Gastrocnemius medialis (tissue), 4 donors: Measurements from ENCODE around the gene TTLL7. TPM values are rescaled to one million over a fixed set of nuclear protein-coding genes. Genes with fewer than 3 reads are reported as not detected.
"Not testable (repeated sequence)": the region's sequence is repeated elsewhere in the genome, so short reads cannot be mapped to it uniquely, and the experiment has no call there.

ENCODE experiments used
- ATAC-seq, 2 donors: fragments of 150-250 bp; one replicate each; pipeline ENCODE4 v1.9.1; 2016
- DNase-seq, 2 donors: peaks; one replicate each; pipeline ENCODE4 v3.0.0-alpha.2; 2019
- H3K27ac ChIP-seq, 4 donors: fragments of 200-600 bp; sonication (generic); 1 replicate in 1 of 4; 2 replicates in 3 of 4; pipeline ENCODE4 v1.5.1; 2016 to 2018; ENCODE audit warnings: mild to moderate bottlenecking in 2 of 4, moderate library complexity in 1 of 4
- H3K27me3 ChIP-seq, 3 donors: fragments of 200-600 bp; sonication (generic) in 2 of 3; 1 replicate in 1 of 3; 2 replicates in 2 of 3; pipeline versions ENCODE4 v1.5.1 to v1.6.0; 2016 to 2019; ENCODE audit warnings: mild to moderate bottlenecking in 1 of 3, moderate library complexity in 1 of 3
- H3K36me3 ChIP-seq, 2 donors: fragments of 200-600 bp; sonication (generic) in 1 of 2; one replicate each; pipeline ENCODE4 v1.5.1; 2017 to 2018
- H3K4me1 ChIP-seq, 2 donors: fragments of 200-600 bp; sonication (generic) in 1 of 2; one replicate each; pipeline ENCODE4 v1.5.1; 2016 to 2017; ENCODE audit warnings: mild to moderate bottlenecking in 2 of 2
- H3K4me3 ChIP-seq, 4 donors: fragments of 200-600 bp; sonication (generic) in 3 of 4; 1 replicate in 1 of 4; 2 replicates in 3 of 4; pipeline ENCODE4 v1.5.1; 2016 to 2019; ENCODE audit warnings: mild to moderate bottlenecking in 2 of 4
- H3K9me3 ChIP-seq, 3 donors: fragments of 200-600 bp; sonication (generic) in 2 of 3; 1 replicate in 1 of 3; 2 replicates in 2 of 3; pipeline ENCODE4 v1.5.1; 2016 to 2019
- CTCF ChIP-seq, 5 experiments: fragments of 450-650 bp in 3 of 5; fragments of 200-600 bp in 2 of 5; sonication (generic) in 2 of 5; IDR thresholded peaks in 4 of 5; conservative IDR thresholded peaks in 1 of 5; 1 replicate in 4 of 5; 2 replicates in 1 of 5; pipeline ENCODE4 v1.5.1; 2016 to 2019; ENCODE audit warnings: antibody characterized with exemption in 5 of 5, mild to moderate bottlenecking in 3 of 5, moderate library complexity in 3 of 5
- POLR2A ChIP-seq, 2 donors: fragments of 450-650 bp; IDR thresholded peaks; one replicate each; pipeline ENCODE4 v1.6.1; 2017; ENCODE audit warnings: antibody characterized with exemption in 2 of 2, mild to moderate bottlenecking in 2 of 2, moderate library complexity in 2 of 2
- in situ Hi-C, 4 donors: fragments of 200-750 bp; cut with MboI; loops; one replicate each; pipeline versions ENCODE4 v1.15.0 to v1.8.0; 2017; ENCODE audit warnings: low sequenced_read_pairs in 4 of 4
- intact Hi-C: fragments of 100-400 bp; cut with DNase I; formaldehyde crosslinking; loops from one replicate; pipeline ENCODE4 v1.15.1; 2023; ENCODE audit warnings: low total_unique reads
- total RNA-seq, 4 donors: library from RNA; depleted of rRNA; stranded (reverse); fragments of >200 nt; gene quantifications; one replicate each; pipeline versions ENCODE4 v1.1.0 to v1.2.3, GENCODE V29; 2016

TTLL7 gene
- total RNA-seq, 4 donors from 2014 or later, result 8.2 to 22.9 (median 12.3) TPM

- Histone ChIP-seq H3K27me3 (no peaks in the 10 kb centered on the region), H3K4me3 (no peak overlapping the region), H3K4me1 (no peaks in the 10 kb centered on the region), H3K9me3 (no peaks in the 10 kb centered on the region), H3K36me3 (peaks cover 0 to 24% of the 10 kb centered on the region in 2 donors), H3K27ac (no peak overlapping the region)
- in situ Hi-C loops (loop anchor here (10.0 to 25.0 kb wide), 3 partner anchors 205 to 842 kb away; no protein-coding TSS in a partner anchor), intact Hi-C loops (no loop called here)
- DNase-seq (no peak), ATAC-seq (no peak)
- TF ChIP-seq POLR2A (IDR thresholded peaks at IDR 0.05) (no peak), CTCF (IDR thresholded peaks at IDR 0.05 in 4 of 5, conservative IDR thresholded peaks at IDR 0.05 in 1 of 5) (no peak)
Measured at GRCh38 chr1:83919872-83920271, 79.1 kb downstream of the TTLL7 start.

- ATAC-seq, result no peak
- no peak for TF ChIP-seq POLR2A (IDR thresholded peaks at IDR 0.05)
- TF ChIP-seq CTCF (IDR thresholded peaks at IDR 0.05 in 4 of 5, conservative IDR thresholded peaks at IDR 0.05 in 1 of 5), result no peak
- intact Hi-C loops, result no loop called here
- in situ Hi-C loops, result loop anchor here in 3 of 4 donors (25.0 kb wide), 2 partner anchors 519 to 844 kb away; no protein-coding TSS in a partner anchor
- no peaks in the 10 kb centered on the region for H3K27me3 ChIP-seq
- no peaks in the 10 kb centered on the region for H3K4me1 ChIP-seq
- H3K36me3 ChIP-seq, result peaks cover 0 to 24% of the 10 kb centered on the region in 2 donors
- no peak for DNase-seq
- no peaks in the 10 kb centered on the region for H3K9me3 ChIP-seq
- H3K27ac ChIP-seq, result no peak overlapping the region
- H3K4me3 ChIP-seq, result no peak overlapping the region
Measured at GRCh38 chr1:83918688-83919285, 80.1 kb downstream of the TTLL7 start.

GRCh38 chr1:83917959-83918358 lies 81.0 kb downstream of the TTLL7 start:
- peaks cover 0 to 24% of the 10 kb centered on the region in 2 donors for H3K36me3 ChIP-seq
- DNase-seq (no peak), ATAC-seq (no peak)
- no peaks in the 10 kb centered on the region for H3K27me3 ChIP-seq
- H3K27ac ChIP-seq, result no peak overlapping the region
- in situ Hi-C loops (loop anchor here in 3 of 4 donors (25.0 kb wide), 2 partner anchors 519 to 844 kb away; no protein-coding TSS in a partner anchor), intact Hi-C loops (no loop called here)
- H3K9me3 ChIP-seq, result no peaks in the 10 kb centered on the region
- H3K4me3 ChIP-seq, result no peak overlapping the region
- TF ChIP-seq CTCF (IDR thresholded peaks at IDR 0.05 in 4 of 5, conservative IDR thresholded peaks at IDR 0.05 in 1 of 5), result no peak
- no peak for TF ChIP-seq POLR2A (IDR thresholded peaks at IDR 0.05)
- no peaks in the 10 kb centered on the region for H3K4me1 ChIP-seq

GRCh38 chr1:83916094-83916493 lies 82.8 kb downstream of the TTLL7 start:
- H3K4me1 ChIP-seq, H3K27me3 ChIP-seq, H3K4me3 ChIP-seq, ATAC-seq, intact Hi-C loops, H3K9me3 ChIP-seq, H3K27ac ChIP-seq, DNase-seq: not testable (repeated sequence)
- in situ Hi-C loops, result loop anchor here in 3 of 4 donors (25.0 kb wide), 2 partner anchors 521 to 846 kb away; no protein-coding TSS in a partner anchor
- peaks cover 0 to 24% of the 10 kb centered on the region in 2 donors for H3K36me3 ChIP-seq

GRCh38 chr1:83912876-83913275 lies 86.1 kb downstream of the TTLL7 start:
- TF ChIP-seq CTCF (IDR thresholded peaks at IDR 0.05 in 4 of 5, conservative IDR thresholded peaks at IDR 0.05 in 1 of 5) (no peak), POLR2A (IDR thresholded peaks at IDR 0.05) (no peak)

More at GRCh38 chr1:83912876-83913275, 86.1 kb downstream of the TTLL7 start:
- Histone ChIP-seq H3K4me1 (no peaks in the 10 kb centered on the region), H3K27ac (no peak overlapping the region), H3K4me3 (no peak overlapping the region), H3K9me3 (no peaks in the 10 kb centered on the region), H3K36me3 (peaks cover 0 to 12% of the 10 kb centered on the region in 2 donors), H3K27me3 (no peaks in the 10 kb centered on the region)
- no peak for ATAC-seq
- intact Hi-C loops (no loop called here), in situ Hi-C loops (loop anchor here in 3 of 4 donors (25.0 kb wide), 2 partner anchors 524 to 849 kb away; no protein-coding TSS in a partner anchor)
- no peak for DNase-seq
